ENCODE results near the gene TRIO.

Gene TRIO

GRCh38 chr5:14228219-14228618, 85.1 kb downstream of the TRIO start:
- Histone ChIP-seq H3K4me3 (ENCODE audit: low read length) (no peak overlapping the region), H3K4me2 (ENCODE audit: low read depth, low read length) (no peak overlapping the region), H3K36me3 (replicated peaks; ENCODE audit: insufficient read depth, low read length) (no peaks in the 10 kb centered on the region), H3K4me1 (ENCODE audit: low read length) (no peaks in the 10 kb centered on the region), H4K20me1 (ENCODE audit: insufficient read depth, low read length) (no peaks in the 10 kb centered on the region), H3K9me3 (replicated peaks; ENCODE audit: insufficient read depth, low read length) (no peaks in the 10 kb centered on the region), H3K9ac (ENCODE audit: low read length) (no peak overlapping the region), H3F3A (ENCODE audit: insufficient read depth, low read length) (no peaks in the 10 kb centered on the region), H3K27ac (ENCODE audit: low read length) (no peak overlapping the region), H2AFZ (ENCODE audit: low read length) (no peak overlapping the region), H3K27me3 (replicated peaks; ENCODE audit: insufficient read depth, low read length) (no peaks in the 10 kb centered on the region), H3K79me2 (ENCODE audit: low read length) (peaks cover 60% of the 10 kb centered on the region), H3K9me2 (replicated peaks; ENCODE audit: insufficient read depth, low read length) (no peaks in the 10 kb centered on the region)
- TF ChIP-seq EZH2 (optimal IDR thresholded peaks at IDR 0.05; ENCODE audit: low read depth, low read length): no peak
- TF ChIP-seq EZH2phosphoT487 (IDR thresholded peaks at IDR 0.05; ENCODE audit: low read length): no peak
- no peak for TF ChIP-seq CTCF (IDR thresholded peaks at IDR 0.05; ENCODE audit: low read length)
- no peak for DNase-seq

- no peak for DNase-seq
- TF ChIP-seq EZH2 (optimal IDR thresholded peaks at IDR 0.05; ENCODE audit: low read depth, low read length): no peak
- TF ChIP-seq EZH2phosphoT487 (IDR thresholded peaks at IDR 0.05; ENCODE audit: low read length): no peak
- TF ChIP-seq CTCF (IDR thresholded peaks at IDR 0.05; ENCODE audit: low read length): no peak
- Histone ChIP-seq H2AFZ (ENCODE audit: low read length) (no peak overlapping the region), H3K9me3 (replicated peaks; ENCODE audit: insufficient read depth, low read length) (no peaks in the 10 kb centered on the region), H3K4me2 (ENCODE audit: low read depth, low read length) (no peak overlapping the region), H4K20me1 (ENCODE audit: insufficient read depth, low read length) (no peaks in the 10 kb centered on the region), H3K79me2 (ENCODE audit: low read length) (peaks cover 67% of the 10 kb centered on the region), H3K9ac (ENCODE audit: low read length) (no peak overlapping the region), H3K9me2 (replicated peaks; ENCODE audit: insufficient read depth, low read length) (no peaks in the 10 kb centered on the region), H3K36me3 (replicated peaks; ENCODE audit: insufficient read depth, low read length) (no peaks in the 10 kb centered on the region), H3K4me3 (ENCODE audit: low read length) (no peak overlapping the region), H3K27ac (ENCODE audit: low read length) (no peak overlapping the region), H3F3A (ENCODE audit: insufficient read depth, low read length) (no peaks in the 10 kb centered on the region), H3K27me3 (replicated peaks; ENCODE audit: insufficient read depth, low read length) (no peaks in the 10 kb centered on the region), H3K4me1 (ENCODE audit: low read length) (no peaks in the 10 kb centered on the region)
Measured at GRCh38 chr5:14229181-14229580, 86.0 kb downstream of the TRIO start.

- no peak overlapping the region for H3K9ac ChIP-seq (ENCODE audit: low read length)
- no peaks in the 10 kb centered on the region for H3F3A ChIP-seq (ENCODE audit: insufficient read depth, low read length)
- no peak overlapping the region for H3K4me3 ChIP-seq (ENCODE audit: low read length)
- H2AFZ ChIP-seq (ENCODE audit: low read length): no peak overlapping the region
- H4K20me1 ChIP-seq (ENCODE audit: insufficient read depth, low read length): no peaks in the 10 kb centered on the region
- H3K27ac ChIP-seq (ENCODE audit: low read length): no peak overlapping the region
- H3K79me2 ChIP-seq (ENCODE audit: low read length): peaks cover 69% of the 10 kb centered on the region
- no peak for DNase-seq
- H3K36me3 ChIP-seq (replicated peaks; ENCODE audit: insufficient read depth, low read length): no peaks in the 10 kb centered on the region
- TF ChIP-seq EZH2 (optimal IDR thresholded peaks at IDR 0.05; ENCODE audit: low read depth, low read length): no peak
- no peak for TF ChIP-seq EZH2phosphoT487 (IDR thresholded peaks at IDR 0.05; ENCODE audit: low read length)
- no peak for TF ChIP-seq CTCF (IDR thresholded peaks at IDR 0.05; ENCODE audit: low read length)
- no peaks in the 10 kb centered on the region for H3K9me3 ChIP-seq (replicated peaks; ENCODE audit: insufficient read depth, low read length)
- H3K9me2 ChIP-seq (replicated peaks; ENCODE audit: insufficient read depth, low read length): no peaks in the 10 kb centered on the region
- H3K4me2 ChIP-seq (ENCODE audit: low read depth, low read length): no peak overlapping the region
- H3K27me3 ChIP-seq (replicated peaks; ENCODE audit: insufficient read depth, low read length): no peaks in the 10 kb centered on the region
- no peaks in the 10 kb centered on the region for H3K4me1 ChIP-seq (ENCODE audit: low read length)
Measured at GRCh38 chr5:14229734-14230133, 86.6 kb downstream of the TRIO start.
